ENCODE data around the gene SYNPO2. TPM values are rescaled to one million over a fixed set of nuclear protein-coding genes. Genes with fewer than 3 reads are reported as not detected.
"Not testable (repeated sequence)": the region's sequence is repeated elsewhere in the genome, so short reads cannot be mapped to it uniquely, and the experiment has no call there.

The SYNPO2 gene
- total RNA-seq, 2 experiments from 2014 or later, result 0.12 to 0.19 TPM

GRCh38 chr4:118858779-118859178, 29.9 kb upstream of the SYNPO2 start:
- H3K4me1 Mint-ChIP-seq (ENCODE audit: low read depth), result peaks cover 2% of the 10 kb centered on the region
- H3K27me3 Mint-ChIP-seq, result no peaks in the 10 kb centered on the region
- intact Hi-C loops (cut with micrococcal nuclease), result no loop called here
- DNase-seq, result no peak
- CTCF ChIA-PET, result no interaction called here
- H3K9me3 Mint-ChIP-seq, result no peaks in the 10 kb centered on the region
- POLR2A ChIA-PET, result no interaction called here
- no peaks in the 10 kb centered on the region for H3K36me3 Mint-ChIP-seq
- H3K27ac Mint-ChIP-seq, result no peak overlapping the region
- no peak overlapping the region for H3K4me3 Mint-ChIP-seq

GRCh38 chr4:118865091-118865708, 23.5 kb upstream of the SYNPO2 start:
- POLR2A ChIA-PET, result interaction anchor here (0.6 to 1.5 kb wide), 3 partner anchors 14 to 145 kb away, joined by 3 read pairs; no protein-coding TSS in a partner anchor
- no peaks in the 10 kb centered on the region for H3K4me1 Mint-ChIP-seq (ENCODE audit: low read depth)
- H3K9me3 Mint-ChIP-seq, result no peaks in the 10 kb centered on the region
- CTCF ChIA-PET, result interaction anchor here (0.5 to 3.4 kb wide), 18 partner anchors 10 to 157 kb away, joined by 3 to 27 read pairs (median 4); partner anchors contain the start of genes SEC24D and SYNPO2
- no peaks in the 10 kb centered on the region for H3K27me3 Mint-ChIP-seq
- H3K4me3 Mint-ChIP-seq, result no peak overlapping the region
- H3K27ac Mint-ChIP-seq, result no peak overlapping the region
- H3K36me3 Mint-ChIP-seq, result no peaks in the 10 kb centered on the region
- intact Hi-C loops (cut with micrococcal nuclease), result loop anchor here (1.0 kb wide), 1 partner anchor 93 kb away; no protein-coding TSS in a partner anchor
- peak; percentile 12 for DNase-seq

- H3K4me3 Mint-ChIP-seq, result no peak overlapping the region
- ChIA-PET POLR2A (no interaction called here), CTCF (interaction anchor here (0.8 to 3.4 kb wide), 2 partner anchors 95 to 140 kb away, joined by 3 to 27 read pairs; no protein-coding TSS in a partner anchor)
- intact Hi-C loops (cut with micrococcal nuclease), result no loop called here
- H3K36me3 Mint-ChIP-seq, result no peaks in the 10 kb centered on the region
- H3K27me3 Mint-ChIP-seq, result no peaks in the 10 kb centered on the region
- no peaks in the 10 kb centered on the region for H3K9me3 Mint-ChIP-seq
- no peak for DNase-seq
- H3K27ac Mint-ChIP-seq, result no peak overlapping the region
- no peaks in the 10 kb centered on the region for H3K4me1 Mint-ChIP-seq (ENCODE audit: low read depth)
Measured at GRCh38 chr4:118866442-118866841, 22.2 kb upstream of the SYNPO2 start.

GRCh38 chr4:118867311-118868067, 21.2 kb upstream of the SYNPO2 start:
- ChIA-PET POLR2A (no interaction called here), CTCF (interaction anchor here (0.6 to 3.4 kb wide), 2 partner anchors 76 to 96 kb away, joined by 3 to 27 read pairs; no protein-coding TSS in a partner anchor)
- Mint-ChIP-seq H3K27ac (no peak overlapping the region), H3K9me3 (no peaks in the 10 kb centered on the region), H3K27me3 (no peaks in the 10 kb centered on the region), H3K4me3 (no peak overlapping the region), H3K4me1 (ENCODE audit: low read depth) (no peaks in the 10 kb centered on the region), H3K36me3 (no peaks in the 10 kb centered on the region)
- no peak for DNase-seq
- intact Hi-C loops (cut with micrococcal nuclease), result no loop called here

GRCh38 chr4:118869808-118870342, 18.8 kb upstream of the SYNPO2 start:
- no peak overlapping the region for H3K27ac Mint-ChIP-seq
- H3K9me3 Mint-ChIP-seq, result no peaks in the 10 kb centered on the region
- no peak overlapping the region for H3K4me3 Mint-ChIP-seq
- CTCF ChIA-PET, result no interaction called here
- no peak for DNase-seq
- POLR2A ChIA-PET, result no interaction called here
- intact Hi-C loops (cut with micrococcal nuclease), result no loop called here
- no peaks in the 10 kb centered on the region for H3K36me3 Mint-ChIP-seq
- H3K27me3 Mint-ChIP-seq, result no peaks in the 10 kb centered on the region
- no peaks in the 10 kb centered on the region for H3K4me1 Mint-ChIP-seq (ENCODE audit: low read depth)

- CTCF ChIA-PET, result no interaction called here
- no peaks in the 10 kb centered on the region for H3K4me1 Mint-ChIP-seq (ENCODE audit: low read depth)
- intact Hi-C loops (cut with micrococcal nuclease), result no loop called here
- H3K27me3 Mint-ChIP-seq, result no peaks in the 10 kb centered on the region
- DNase-seq, result no peak
- H3K36me3 Mint-ChIP-seq, result peaks cover 5% of the 10 kb centered on the region
- no peak overlapping the region for H3K4me3 Mint-ChIP-seq
- H3K9me3 Mint-ChIP-seq, result no peaks in the 10 kb centered on the region
- POLR2A ChIA-PET, result no interaction called here
- H3K27ac Mint-ChIP-seq, result no peak overlapping the region
Measured at GRCh38 chr4:118872181-118872580, 16.5 kb upstream of the SYNPO2 start.

- no peak overlapping the region for H3K4me3 Mint-ChIP-seq
- ChIA-PET CTCF (interaction anchor here (0.7 kb wide), 1 partner anchor 8 kb away, joined by 3 read pairs; no protein-coding TSS in a partner anchor), POLR2A (no interaction called here)
- intact Hi-C loops (cut with micrococcal nuclease), result no loop called here
- H3K27ac Mint-ChIP-seq, result no peak overlapping the region
- no peaks in the 10 kb centered on the region for H3K4me1 Mint-ChIP-seq (ENCODE audit: low read depth)
- peaks cover 5% of the 10 kb centered on the region for H3K36me3 Mint-ChIP-seq
- no peak for DNase-seq
- H3K27me3 Mint-ChIP-seq, result no peaks in the 10 kb centered on the region
- peaks cover 6% of the 10 kb centered on the region for H3K9me3 Mint-ChIP-seq
Measured at GRCh38 chr4:118877797-118878196, 10.9 kb upstream of the SYNPO2 start.

- intact Hi-C loops (cut with micrococcal nuclease); H3K9me3 Mint-ChIP-seq; POLR2A ChIA-PET; H3K4me1 Mint-ChIP-seq (ENCODE audit: low read depth); H3K27ac Mint-ChIP-seq; H3K36me3 Mint-ChIP-seq; DNase-seq; H3K4me3 Mint-ChIP-seq; CTCF ChIA-PET; H3K27me3 Mint-ChIP-seq: not testable (repeated sequence)
Measured at GRCh38 chr4:118878507-118878906, 10.1 kb upstream of the SYNPO2 start.

GRCh38 chr4:118879409-118879808, 9.2 kb upstream of the SYNPO2 start:
- DNase-seq, result no peak
- Mint-ChIP-seq H3K9me3 (peaks cover 6% of the 10 kb centered on the region), H3K27ac (no peak overlapping the region), H3K4me3 (no peak overlapping the region), H3K27me3 (no peaks in the 10 kb centered on the region), H3K4me1 (ENCODE audit: low read depth) (no peaks in the 10 kb centered on the region), H3K36me3 (peaks cover 5% of the 10 kb centered on the region)
- intact Hi-C loops (cut with micrococcal nuclease), result no loop called here
- ChIA-PET CTCF (no interaction called here), POLR2A (no interaction called here)

GRCh38 chr4:118881512-118882146, 7.0 kb upstream of the SYNPO2 start:
- Mint-ChIP-seq H3K36me3 (peaks cover 1% of the 10 kb centered on the region), H3K27me3 (no peaks in the 10 kb centered on the region), H3K9me3 (peaks cover 6% of the 10 kb centered on the region), H3K27ac (no peak overlapping the region), H3K4me3 (no peak overlapping the region), H3K4me1 (ENCODE audit: low read depth) (no peaks in the 10 kb centered on the region)
- no peak for DNase-seq
- ChIA-PET CTCF (no interaction called here), POLR2A (no interaction called here)
- intact Hi-C loops (cut with micrococcal nuclease), result no loop called here

GRCh38 chr4:118883861-118884260, 4.8 kb upstream of the SYNPO2 start:
- no peak overlapping the region for H3K27ac Mint-ChIP-seq
- peaks cover 5% of the 10 kb centered on the region for H3K27me3 Mint-ChIP-seq
- peaks cover 4% of the 10 kb centered on the region for H3K4me1 Mint-ChIP-seq (ENCODE audit: low read depth)
- intact Hi-C loops (cut with micrococcal nuclease), result no loop called here
- H3K36me3 Mint-ChIP-seq, result no peaks in the 10 kb centered on the region
- no peak for DNase-seq
- POLR2A ChIA-PET, result no interaction called here
- CTCF ChIA-PET, result interaction anchor here (0.7 to 1.2 kb wide), 3 partner anchors 8 to 112 kb away, joined by 3 to 5 read pairs (median 3); no protein-coding TSS in a partner anchor
- H3K9me3 Mint-ChIP-seq, result peaks cover under 1% of the 10 kb centered on the region
- H3K4me3 Mint-ChIP-seq, result no peak overlapping the region

- no peak overlapping the region for H3K27ac Mint-ChIP-seq
- intact Hi-C loops (cut with micrococcal nuclease), result no loop called here
- no peaks in the 10 kb centered on the region for H3K9me3 Mint-ChIP-seq
- CTCF ChIA-PET, result interaction anchor here (1.0 kb wide), 1 partner anchor 113 kb away, joined by 5 read pairs; no protein-coding TSS in a partner anchor
- H3K36me3 Mint-ChIP-seq, result no peaks in the 10 kb centered on the region
- peaks cover 11% of the 10 kb centered on the region for H3K27me3 Mint-ChIP-seq
- DNase-seq, result no peak
- no peak overlapping the region for H3K4me3 Mint-ChIP-seq
- POLR2A ChIA-PET, result no interaction called here
- H3K4me1 Mint-ChIP-seq (ENCODE audit: low read depth), result peaks cover 9% of the 10 kb centered on the region
Measured at GRCh38 chr4:118884716-118885115, 3.9 kb upstream of the SYNPO2 start.
